Stomach (tissue), 9 donors: ENCODE measurements around the gene JRKL. TPM values are rescaled to one million over a fixed set of nuclear protein-coding genes. Genes with fewer than 3 reads are reported as not detected.

ENCODE experiments used
- DNase-seq, 2 donors: peaks; one replicate each; pipeline versions ENCODE4 v3.0.0 to v3.0.0-alpha.2; 2013 to 2019
- H3K27ac ChIP-seq, 5 donors: fragments of 200-600 bp in 4 of 5; sonication (generic) in 4 of 5; one replicate each; pipeline ENCODE4 v1.5.1; 2013 to 2019; ENCODE audit warnings: mild to moderate bottlenecking in 1 of 5, moderate library complexity in 1 of 5
- H3K27me3 ChIP-seq, 3 donors: fragments of 200-600 bp; sonication (generic); one replicate each; pipeline ENCODE4 v1.5.1; 2017 to 2019; ENCODE audit warnings: mixed run types in 1 of 3
- H3K36me3 ChIP-seq, 4 donors: fragments of 200-600 bp; sonication (generic); 1 replicate in 3 of 4; 2 replicates in 1 of 4; pipeline ENCODE4 v1.5.1; 2016 to 2019
- H3K4me1 ChIP-seq, 4 donors: fragments of 200-600 bp; sonication (generic); one replicate each; pipeline ENCODE4 v1.5.1; 2016 to 2019
- H3K4me3 ChIP-seq, 4 donors: fragments of 200-600 bp; sonication (generic) in 3 of 4; one replicate each; pipeline ENCODE4 v1.5.1; 2016 to 2019; ENCODE audit warnings: mild to moderate bottlenecking in 1 of 4
- H3K9me3 ChIP-seq, 4 donors: fragments of 200-600 bp; sonication (generic); one replicate each; pipeline ENCODE4 v1.5.1; 2016 to 2019
- EP300 ChIP-seq: sonication (generic); formaldehyde crosslinking; IDR thresholded peaks from one replicate; pipeline ENCODE4 v1.6.1; 2017; ENCODE audit warnings: antibody characterized with exemption
- POLR2A ChIP-seq, 4 donors: fragments of 450-650 bp; IDR thresholded peaks; one replicate each; pipeline ENCODE4 v1.6.1; 2016; ENCODE audit warnings: antibody characterized with exemption in 4 of 4, control low read depth in 2 of 4, mild to moderate bottlenecking in 1 of 4, moderate library complexity in 1 of 4
- POLR2AphosphoS5 ChIP-seq, 3 donors: sonication (generic); formaldehyde crosslinking; IDR thresholded peaks; one replicate each; pipeline ENCODE4 v1.6.1; 2016; ENCODE audit warnings: antibody characterized with exemption in 3 of 3
- WGBS, 5 donors: extraction: QIAGEN DNeasy Blood & Tissue Kit in 3 of 5; methylation state at CpG; one replicate each; pipeline versions ENCODE4 v1.1.5 to v1.1.7; 2013 to 2018; 5-methylcytosine and 5-hydroxymethylcytosine counted together
- intact Hi-C: fragments of 100-400 bp; cut with DNase I; formaldehyde crosslinking; loops from one replicate; pipeline ENCODE4 v1.15.1; 2023; ENCODE audit warnings: low total_unique reads
- polyA plus RNA-seq, 3 donors: library from polyadenylated mRNA; stranded (reverse); fragments of 200-250 nt; gene quantifications; one replicate each; pipeline ENCODE4 v1.2.3, GENCODE V29; 2013
- total RNA-seq, 5 donors: library from RNA; depleted of rRNA; stranded (reverse); fragments of >200 nt; gene quantifications; one replicate each; pipeline versions ENCODE4 v1.1.0 to v1.2.3, GENCODE V29; 2014 to 2016
- TF ChIP-seq, protein P1 (sequence below), 7 experiments: fragments of 450-650 bp in 4 of 7; fragments of 200-600 bp in 3 of 7; sonication (generic) in 3 of 7; IDR thresholded peaks; one replicate each; pipeline ENCODE4 v1.5.1; 2016 to 2019; ENCODE audit warnings: antibody characterized with exemption in 7 of 7, control low read depth in 2 of 7, mild to moderate bottlenecking in 1 of 7
- donor health status: healthy with polysubstance abuse.
- donor health status: Bipolar disorder and iron deficiency.
- donor health status: healthy.

Gene JRKL
- total and polyA plus RNA-seq, 8 donors: 2.7 to 11.9 (median 4.8) TPM

DNA sequence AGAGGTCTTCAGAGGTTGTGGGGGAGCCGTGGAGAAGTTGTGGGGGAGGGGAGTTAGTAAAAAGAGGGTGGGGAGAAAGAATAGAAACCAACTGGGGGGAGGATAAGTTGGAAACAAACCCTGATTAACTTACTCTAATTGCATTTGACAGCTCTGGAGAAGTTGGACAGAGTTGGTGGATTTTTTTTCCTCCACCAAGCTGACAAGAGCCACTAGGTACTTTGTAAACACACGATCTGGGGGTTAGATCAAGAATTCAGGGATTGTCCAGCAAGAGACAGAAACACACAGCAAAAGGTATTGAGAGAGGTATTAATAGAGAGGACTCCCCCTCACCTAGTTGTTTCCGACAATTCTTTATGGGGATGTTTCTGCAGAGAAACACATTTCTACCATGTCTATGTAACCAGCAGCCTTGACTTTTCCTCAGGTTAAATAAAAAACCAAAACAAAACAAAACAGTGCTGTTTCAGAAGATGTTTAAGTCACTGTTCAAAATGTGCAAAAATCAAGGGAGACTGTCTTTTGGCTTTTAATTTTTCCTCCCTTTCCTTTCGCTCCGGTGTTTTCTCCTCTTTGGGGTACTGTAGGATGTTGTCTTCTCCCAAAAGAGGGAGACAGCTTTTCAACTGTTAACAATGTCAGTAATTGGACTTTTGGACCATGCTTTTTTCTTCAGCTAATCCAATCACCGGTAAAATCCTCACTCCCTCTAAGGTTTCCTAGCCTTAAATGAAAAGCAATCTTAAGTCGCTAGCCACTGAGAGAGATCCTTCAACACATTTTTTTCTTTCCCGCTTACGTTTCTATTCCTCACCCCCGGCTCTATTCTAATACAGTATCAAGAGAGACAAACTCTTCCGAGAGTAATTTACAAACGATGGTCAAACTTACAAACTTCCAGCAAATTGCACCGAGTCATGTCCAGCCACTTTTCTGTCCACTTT, 47.5 kb upstream of the JRKL start:
- H3K36me3 ChIP-seq: no peaks in the 10 kb centered on the region
- H3K27me3 ChIP-seq: no peaks in the 10 kb centered on the region
- no peaks in the 10 kb centered on the region for H3K9me3 ChIP-seq
- DNase-seq: no peak
- peak overlapping the region; percentile 61 to 79 (median 66) for H3K4me3 ChIP-seq
- intact Hi-C loops: loop anchor here (5.0 kb wide), 1 partner anchor 290 kb away; no protein-coding TSS in a partner anchor
- WGBS, 5 donors: 0 to 1% (median 1%) methylated on average over 13 of the region's 13 CpGs
- H3K4me1 ChIP-seq: peaks cover 30 to 55% (median 48%) of the 10 kb centered on the region in 4 donors
- H3K27ac ChIP-seq: peak overlapping the region; percentile 77 to 90 (median 86)
- TF ChIP-seq, protein P1, sequence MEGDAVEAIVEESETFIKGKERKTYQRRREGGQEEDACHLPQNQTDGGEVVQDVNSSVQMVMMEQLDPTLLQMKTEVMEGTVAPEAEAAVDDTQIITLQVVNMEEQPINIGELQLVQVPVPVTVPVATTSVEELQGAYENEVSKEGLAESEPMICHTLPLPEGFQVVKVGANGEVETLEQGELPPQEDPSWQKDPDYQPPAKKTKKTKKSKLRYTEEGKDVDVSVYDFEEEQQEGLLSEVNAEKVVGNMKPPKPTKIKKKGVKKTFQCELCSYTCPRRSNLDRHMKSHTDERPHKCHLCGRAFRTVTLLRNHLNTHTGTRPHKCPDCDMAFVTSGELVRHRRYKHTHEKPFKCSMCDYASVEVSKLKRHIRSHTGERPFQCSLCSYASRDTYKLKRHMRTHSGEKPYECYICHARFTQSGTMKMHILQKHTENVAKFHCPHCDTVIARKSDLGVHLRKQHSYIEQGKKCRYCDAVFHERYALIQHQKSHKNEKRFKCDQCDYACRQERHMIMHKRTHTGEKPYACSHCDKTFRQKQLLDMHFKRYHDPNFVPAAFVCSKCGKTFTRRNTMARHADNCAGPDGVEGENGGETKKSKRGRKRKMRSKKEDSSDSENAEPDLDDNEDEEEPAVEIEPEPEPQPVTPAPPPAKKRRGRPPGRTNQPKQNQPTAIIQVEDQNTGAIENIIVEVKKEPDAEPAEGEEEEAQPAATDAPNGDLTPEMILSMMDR (IDR thresholded peaks at IDR 0.05): no peak

DNA sequence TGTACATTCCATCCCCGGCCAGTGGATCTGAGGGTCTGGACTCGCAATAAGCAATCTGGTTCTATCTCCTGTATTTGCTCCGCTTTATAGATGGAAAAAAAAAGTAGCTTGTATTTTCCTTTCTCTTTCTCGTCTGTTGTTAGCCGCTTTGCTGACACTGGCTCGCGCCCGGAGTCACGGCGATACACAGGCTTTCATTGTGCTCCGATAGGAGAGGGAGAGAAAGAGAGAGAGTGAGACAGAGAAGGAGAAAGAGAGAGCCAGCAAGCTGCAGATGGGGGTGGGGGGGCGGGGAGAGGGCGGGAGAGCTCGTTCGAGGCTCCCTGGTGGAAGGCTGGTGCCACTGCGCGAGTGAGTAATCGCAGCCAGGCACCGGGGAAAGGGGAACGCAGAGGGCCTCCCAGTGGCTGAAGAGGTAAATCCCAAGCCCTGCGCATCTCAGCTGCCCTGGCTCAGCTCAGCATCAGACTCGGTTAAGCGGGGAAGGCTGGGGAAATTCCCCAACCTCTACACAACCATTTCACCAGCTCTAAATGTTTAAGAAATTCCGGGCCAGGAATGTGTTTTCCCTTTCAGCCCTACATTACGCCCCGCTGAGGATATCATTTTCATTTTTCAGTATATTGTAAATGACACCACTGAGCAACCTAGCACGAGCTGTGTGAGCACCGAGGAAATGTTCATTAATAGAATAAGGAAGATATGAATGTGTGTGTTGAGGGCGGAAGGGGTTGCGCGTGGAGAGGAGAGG, 46.7 kb upstream of the JRKL start, which contains the start of gene MAML2:
TSS of gene MAML2 (minus strand) at position 235 of the 751 bp plus-strand sequence. CDS start 1,300 bp downstream, outside the sequence.
- no peaks in the 10 kb centered on the region for H3K9me3 ChIP-seq
- 1 to 4% (median 3%) methylated on average over 29 to 31 of the region's 31 CpGs for WGBS, 5 donors
- peak within 1 kb of the TSS; percentile 61 to 79 (median 66) for H3K4me3 ChIP-seq
- intact Hi-C loops: loop anchor here (5.0 kb wide), 1 partner anchor 291 kb away; no protein-coding TSS in a partner anchor
- TF ChIP-seq POLR2AphosphoS5 (IDR thresholded peaks at IDR 0.05) (peak in 1 of 3 donors; percentile 74), POLR2A (IDR thresholded peaks at IDR 0.05) (no peak)
- TF ChIP-seq, protein P1 (IDR thresholded peaks at IDR 0.05): peak in 5 of 7 experiments; percentile 71 to 97 (median 91)
- H3K27me3 ChIP-seq: no peaks in the 10 kb centered on the region
- no peaks in the 10 kb centered on the region for H3K36me3 ChIP-seq
- peak within 1 kb of the TSS; percentile 77 to 90 (median 86) for H3K27ac ChIP-seq
- H3K4me1 ChIP-seq: peaks cover 22 to 47% (median 39%) of the 10 kb centered on the region in 4 donors
- peak; percentile 94 to 97 for DNase-seq

GRCh38 chr11:96356848-96357247, 33.0 kb upstream of the JRKL start:
- Histone ChIP-seq H3K4me3 (no peak overlapping the region), H3K27ac (no peak overlapping the region), H3K36me3 (peaks cover 7 to 70% (median 63%) of the 10 kb centered on the region in 4 donors), H3K27me3 (no peaks in the 10 kb centered on the region), H3K9me3 (no peaks in the 10 kb centered on the region), H3K4me1 (no peaks in the 10 kb centered on the region)
- intact Hi-C loops: no loop called here
- 96 to 98% (median 96%) methylated on average over 4 of the region's 4 CpGs for WGBS, 5 donors
- TF ChIP-seq, protein P1 (IDR thresholded peaks at IDR 0.05): no peak
- TF ChIP-seq POLR2AphosphoS5 (IDR thresholded peaks at IDR 0.05) (no peak), POLR2A (IDR thresholded peaks at IDR 0.05) (no peak), EP300 (no peak)
- no peak for DNase-seq

DNA sequence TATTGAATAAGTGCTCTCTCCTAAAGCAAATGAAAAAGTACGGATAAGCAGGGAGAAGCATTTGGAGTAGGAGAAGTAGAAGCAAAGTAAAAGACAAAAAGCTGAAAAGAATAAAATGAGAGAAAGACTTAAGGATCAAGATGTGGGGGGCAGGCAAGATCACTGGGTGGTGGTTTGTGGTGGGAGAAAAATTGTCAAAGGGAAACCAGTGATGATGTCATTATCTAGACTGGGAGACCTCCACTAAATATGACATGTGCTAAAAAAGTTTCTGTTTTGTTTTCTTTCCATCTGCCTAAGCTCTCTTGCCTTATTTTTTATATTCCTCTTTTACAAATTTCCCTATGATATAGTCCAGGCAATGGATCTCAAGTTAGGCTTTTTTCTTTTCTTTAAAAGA, 32.0 kb upstream of the JRKL start:
- intact Hi-C loops: no loop called here
- TF ChIP-seq EP300: no peak
- TF ChIP-seq POLR2A (IDR thresholded peaks at IDR 0.05): no peak
- no peak for TF ChIP-seq POLR2AphosphoS5 (IDR thresholded peaks at IDR 0.05)
- TF ChIP-seq, protein P1 (IDR thresholded peaks at IDR 0.05): no peak
- no peak for DNase-seq
- Histone ChIP-seq H3K4me1 (no peaks in the 10 kb centered on the region), H3K9me3 (no peaks in the 10 kb centered on the region), H3K4me3 (no peak overlapping the region), H3K27ac (no peak overlapping the region), H3K27me3 (no peaks in the 10 kb centered on the region), H3K36me3 (peaks cover 7 to 61% (median 54%) of the 10 kb centered on the region in 4 donors)
- WGBS, 5 donors: 83 to 100% (median 98%) methylated on average over 1 of the region's 1 CpG
